ENCODE results near the gene ZBTB43. TPM values are rescaled to one million over a fixed set of nuclear protein-coding genes. Genes with fewer than 3 reads are reported as not detected.

ZBTB43 gene
- total RNA-seq, 6 experiments from 2014 or later: 9.2 to 15.9 (median 13.6) TPM

DNA sequence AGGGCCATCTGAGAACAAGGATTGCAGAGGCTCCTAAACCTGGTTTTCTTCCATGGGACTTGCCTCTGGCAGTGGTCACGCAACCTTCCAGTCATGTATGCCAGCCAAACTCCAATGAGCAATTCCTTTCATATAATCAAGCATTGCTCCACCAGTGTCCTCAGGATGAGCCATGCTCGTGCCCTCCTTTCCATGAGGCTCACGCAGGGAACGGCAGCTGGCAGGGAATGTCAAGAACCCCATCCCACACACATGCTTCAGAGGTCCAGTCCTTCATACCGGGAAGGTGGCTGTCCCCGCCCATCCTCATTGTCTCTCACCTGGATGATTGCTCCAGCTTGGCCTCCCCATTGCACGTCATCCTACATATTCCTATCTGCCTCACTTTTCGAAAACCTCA is 42.2 kb downstream of the ZBTB43 start:
- H3K27ac Mint-ChIP-seq: no peak overlapping the region
- H3K27me3 Mint-ChIP-seq (ENCODE audit: insufficient read depth): peaks cover 5% of the 10 kb centered on the region
- no peak overlapping the region for H3K4me3 Mint-ChIP-seq
- H3K4me1 Mint-ChIP-seq (ENCODE audit: low read depth): peaks cover 19% of the 10 kb centered on the region
- no peaks in the 10 kb centered on the region for H3K36me3 Mint-ChIP-seq (ENCODE audit: low read depth)
- TF ChIP-seq, protein P1, sequence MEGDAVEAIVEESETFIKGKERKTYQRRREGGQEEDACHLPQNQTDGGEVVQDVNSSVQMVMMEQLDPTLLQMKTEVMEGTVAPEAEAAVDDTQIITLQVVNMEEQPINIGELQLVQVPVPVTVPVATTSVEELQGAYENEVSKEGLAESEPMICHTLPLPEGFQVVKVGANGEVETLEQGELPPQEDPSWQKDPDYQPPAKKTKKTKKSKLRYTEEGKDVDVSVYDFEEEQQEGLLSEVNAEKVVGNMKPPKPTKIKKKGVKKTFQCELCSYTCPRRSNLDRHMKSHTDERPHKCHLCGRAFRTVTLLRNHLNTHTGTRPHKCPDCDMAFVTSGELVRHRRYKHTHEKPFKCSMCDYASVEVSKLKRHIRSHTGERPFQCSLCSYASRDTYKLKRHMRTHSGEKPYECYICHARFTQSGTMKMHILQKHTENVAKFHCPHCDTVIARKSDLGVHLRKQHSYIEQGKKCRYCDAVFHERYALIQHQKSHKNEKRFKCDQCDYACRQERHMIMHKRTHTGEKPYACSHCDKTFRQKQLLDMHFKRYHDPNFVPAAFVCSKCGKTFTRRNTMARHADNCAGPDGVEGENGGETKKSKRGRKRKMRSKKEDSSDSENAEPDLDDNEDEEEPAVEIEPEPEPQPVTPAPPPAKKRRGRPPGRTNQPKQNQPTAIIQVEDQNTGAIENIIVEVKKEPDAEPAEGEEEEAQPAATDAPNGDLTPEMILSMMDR (IDR thresholded peaks at IDR 0.05): no peak
- DNase-seq: no peak
- H3K9me3 Mint-ChIP-seq: no peaks in the 10 kb centered on the region

- peaks cover 7% of the 10 kb centered on the region for H3K27me3 Mint-ChIP-seq (ENCODE audit: insufficient read depth)
- TF ChIP-seq, protein P1 (IDR thresholded peaks at IDR 0.05): no peak
- DNase-seq: no peak
- H3K4me3 Mint-ChIP-seq: no peak overlapping the region
- no peaks in the 10 kb centered on the region for H3K36me3 Mint-ChIP-seq (ENCODE audit: low read depth)
- H3K9me3 Mint-ChIP-seq: no peaks in the 10 kb centered on the region
- H3K4me1 Mint-ChIP-seq (ENCODE audit: low read depth): peaks cover 12% of the 10 kb centered on the region
- no peak overlapping the region for H3K27ac Mint-ChIP-seq
These were observed 44.9 kb downstream of the ZBTB43 start for GRCh38 chr9:126849591-126850225.

GRCh38 chr9:126851286-126851880 is 46.5 kb downstream of the ZBTB43 start:
- Mint-ChIP-seq H3K36me3 (ENCODE audit: low read depth) (no peaks in the 10 kb centered on the region), H3K27me3 (ENCODE audit: insufficient read depth) (peaks cover 11% of the 10 kb centered on the region), H3K4me3 (no peak overlapping the region), H3K27ac (no peak overlapping the region), H3K4me1 (ENCODE audit: low read depth) (peaks cover 15% of the 10 kb centered on the region), H3K9me3 (no peaks in the 10 kb centered on the region)
- TF ChIP-seq, protein P1 (IDR thresholded peaks at IDR 0.05): no peak
- DNase-seq: no peak

GRCh38 chr9:126852086-126852688 is 47.3 kb downstream of the ZBTB43 start:
- H3K36me3 Mint-ChIP-seq (ENCODE audit: low read depth): no peaks in the 10 kb centered on the region
- H3K27ac Mint-ChIP-seq: no peak overlapping the region
- H3K9me3 Mint-ChIP-seq: no peaks in the 10 kb centered on the region
- TF ChIP-seq, protein P1 (IDR thresholded peaks at IDR 0.05): no peak
- peaks cover 15% of the 10 kb centered on the region for H3K4me1 Mint-ChIP-seq (ENCODE audit: low read depth)
- peaks cover 17% of the 10 kb centered on the region for H3K27me3 Mint-ChIP-seq (ENCODE audit: insufficient read depth)
- H3K4me3 Mint-ChIP-seq: no peak overlapping the region
- DNase-seq: no peak

- H3K27me3 Mint-ChIP-seq (ENCODE audit: insufficient read depth): peaks cover 26% of the 10 kb centered on the region
- DNase-seq: peak; percentile 81
These were observed 48.8 kb downstream of the ZBTB43 start for GRCh38 chr9:126853667-126854066.

More at GRCh38 chr9:126853667-126854066, 48.8 kb downstream of the ZBTB43 start:
- Mint-ChIP-seq H3K4me1 (ENCODE audit: low read depth) (peaks cover 15% of the 10 kb centered on the region), H3K36me3 (ENCODE audit: low read depth) (no peaks in the 10 kb centered on the region), H3K4me3 (no peak overlapping the region; the same call in 1 of the 2 replicates), H3K9me3 (no peaks in the 10 kb centered on the region), H3K27ac (peak overlapping the region; percentile 50)
- TF ChIP-seq, protein P1 (IDR thresholded peaks at IDR 0.05): no peak

All from HFFc6 (cell line).